Amniotic epithelial cell (primary cell): ENCODE data around the gene MBD4.

ENCODE experiments used
- DNase-seq: peaks from one replicate; pipeline ENCODE4 v3.0.0-alpha.2; 2010; ENCODE audit warnings: low read depth

The MBD4 gene

GRCh38 chr3:129382366-129382765 is 57.4 kb downstream of the MBD4 start:
- no peak for DNase-seq
